Prostate gland (tissue), 2 donors: ENCODE results near the gene NPPA.

Experiments
- CTCF ChIP-seq, 4 experiments: fragments of 200-600 bp in 2 of 4; fragments of 450-650 bp in 2 of 4; sonication (generic) in 2 of 4; IDR thresholded peaks; 1 replicate in 3 of 4; 2 replicates in 1 of 4; pipeline ENCODE4 v1.5.1; 2016 to 2019; ENCODE audit warnings: antibody characterized with exemption in 4 of 4, mild to moderate bottlenecking in 2 of 4, moderate library complexity in 2 of 4
- POLR2A ChIP-seq: fragments of 450-650 bp; IDR thresholded peaks from one replicate; pipeline ENCODE4 v1.6.1; 2016; ENCODE audit warnings: antibody characterized with exemption, mild to moderate bottlenecking
- POLR2AphosphoS5 ChIP-seq: sonication (generic); formaldehyde crosslinking; IDR thresholded peaks from one replicate; pipeline ENCODE4 v1.6.1; 2017; ENCODE audit warnings: antibody characterized with exemption

DNA sequence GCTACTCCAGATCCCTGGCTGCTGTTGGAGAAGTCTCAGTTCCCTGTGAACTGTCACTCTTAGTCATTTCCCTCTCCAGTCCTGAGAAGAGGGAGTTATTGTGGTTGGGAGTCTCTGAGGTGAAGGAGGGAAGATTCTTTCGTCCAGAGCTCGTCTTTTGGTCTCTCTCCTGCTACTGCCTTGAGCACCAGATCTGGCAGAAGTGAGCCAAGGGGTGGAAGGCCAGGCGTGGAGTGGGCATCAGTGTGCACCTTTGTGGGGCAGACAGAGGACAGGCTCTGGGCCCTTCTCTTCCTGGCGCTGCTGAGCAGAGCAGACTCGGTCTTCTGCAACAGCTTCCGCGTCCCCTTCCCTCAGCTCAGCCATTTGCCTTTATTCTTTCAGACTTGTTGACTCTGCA lies 22.5 kb downstream of the NPPA start:
- TF ChIP-seq POLR2A = no peak
- no peak for TF ChIP-seq CTCF (IDR thresholded peaks at IDR 0.05)
- no peak for TF ChIP-seq POLR2AphosphoS5
